ENCODE data around the gene RPL14. TPM values are rescaled to one million over a fixed set of nuclear protein-coding genes. Genes with fewer than 3 reads are reported as not detected.

Gene RPL14
- total and polyA plus RNA-seq, 2 of the 13 experiments (the other 11 are each of a cell fraction or from before 2014, with no cell fraction given): 502 to 1,291 TPM

DNA sequence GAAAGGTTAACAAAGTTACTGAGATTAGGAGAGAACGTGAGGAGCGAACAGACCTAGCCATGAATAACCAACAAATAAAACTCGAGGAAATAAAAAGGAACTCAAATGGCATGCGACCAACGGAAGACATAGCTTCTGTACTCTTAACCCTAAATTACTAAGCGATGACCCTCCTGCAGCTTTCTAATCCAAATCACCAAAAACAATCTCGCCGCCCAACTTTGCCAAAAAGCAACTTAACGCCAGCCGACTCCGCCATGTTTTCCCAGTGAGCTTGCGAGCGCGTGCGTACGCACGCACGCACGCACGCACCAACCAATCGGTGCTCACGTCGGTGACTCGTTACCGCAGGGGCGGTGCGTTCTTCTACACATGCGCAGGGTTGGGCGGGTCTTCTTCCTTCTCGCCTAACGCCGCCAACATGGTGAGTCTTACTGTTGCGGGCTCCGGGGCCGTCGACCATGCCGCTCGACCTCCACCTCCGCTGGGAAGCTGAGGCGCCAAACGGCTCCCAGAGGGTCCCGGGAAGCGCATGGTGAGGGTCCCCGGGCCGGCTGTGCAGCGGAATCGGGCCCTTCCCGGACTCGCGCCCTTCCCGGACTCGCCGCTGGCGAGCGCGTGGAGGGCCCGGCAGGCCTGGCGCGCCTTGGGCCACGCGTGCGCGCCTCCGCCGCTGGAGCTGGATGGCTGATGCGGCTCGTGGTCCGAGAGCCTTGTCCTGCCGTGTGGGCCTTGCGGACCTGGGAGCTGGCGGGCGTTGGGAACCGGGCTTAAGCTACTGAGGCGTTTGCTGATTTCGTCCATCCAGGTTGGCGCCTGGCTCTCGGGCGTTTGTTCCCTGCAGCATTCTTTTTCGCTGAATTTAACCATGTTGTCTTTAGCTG is at the start of gene RPL14 (continued):
- TF ChIP-seq GPBP1L1 (CRISPR knock-in tag; IDR thresholded peaks at IDR 0.05) (no peak), ZNF20 (CRISPR knock-in tag; IDR thresholded peaks at IDR 0.05) (no peak), JARID2 (CRISPR knock-in tag; IDR thresholded peaks at IDR 0.05; ENCODE audit: insufficient replicate concordance) (no peak), ZNF552 (CRISPR knock-in tag; IDR thresholded peaks at IDR 0.05; ENCODE audit: borderline replicate concordance) (peak; percentile 88; the same call in 1 of the 2 replicates), NCOA1 (CRISPR knock-in tag; IDR thresholded peaks at IDR 0.05) (no peak), RBM39 (IDR thresholded peaks at IDR 0.05; ENCODE audit: low read depth, low read length, poor library complexity, severe bottlenecking) (peak; percentile 89), ATAD3A (CRISPR knock-in tag; IDR thresholded peaks at IDR 0.05) (0 out of 2 replicates have a peak, but pooled peaks have one; percentile 86), SRSF4 (IDR thresholded peaks at IDR 0.05; ENCODE audit: low read depth, low read length, poor library complexity, severe bottlenecking) (no peak), SRSF1 (optimal IDR thresholded peaks at IDR 0.05; ENCODE audit: low read depth, low read length) (no peak), TAF15 (IDR thresholded peaks at IDR 0.05; ENCODE audit: low read depth, low read length, poor library complexity, severe bottlenecking) (peak; percentile 34), AHR (CRISPR knock-in tag; IDR thresholded peaks at IDR 0.05) (peak; percentile 78; the same call in 1 of the 2 replicates), ZNF124 (CRISPR knock-in tag; IDR thresholded peaks at IDR 0.05) (peak; percentile 36; the same call in 1 of the 2 replicates), GRHL1 (CRISPR knock-in tag; conservative IDR thresholded peaks at IDR 0.05) (no peak), SAP130 (CRISPR knock-in tag; IDR thresholded peaks at IDR 0.05; ENCODE audit: low read depth) (peak; percentile 93), RFX1 (IDR thresholded peaks at IDR 0.05) (no peak), SAFB2 (CRISPR knock-in tag; IDR thresholded peaks at IDR 0.05; ENCODE audit: borderline replicate concordance, low read depth) (no peak; the same call in 1 of the 2 replicates), SNAI1 (CRISPR knock-in tag; IDR thresholded peaks at IDR 0.05; ENCODE audit: borderline replicate concordance) (no peak), KDM1A (CRISPR knock-in tag; IDR thresholded peaks at IDR 0.05) (no peak), RBAK (CRISPR knock-in tag; IDR thresholded peaks at IDR 0.05) (no peak), CBFB (CRISPR knock-in tag; IDR thresholded peaks at IDR 0.05) (no peak; the same call in 1 of the 2 replicates), SMC3 (IDR thresholded peaks at IDR 0.05; ENCODE audit: low read length) (no peak), SNAPC2 (CRISPR knock-in tag; IDR thresholded peaks at IDR 0.05) (no peak), ZMAT3 (CRISPR knock-in tag; conservative IDR thresholded peaks at IDR 0.05) (peak; percentile 76; the same call in 1 of the 2 replicates)
- TF ChIP-seq, protein P1, sequence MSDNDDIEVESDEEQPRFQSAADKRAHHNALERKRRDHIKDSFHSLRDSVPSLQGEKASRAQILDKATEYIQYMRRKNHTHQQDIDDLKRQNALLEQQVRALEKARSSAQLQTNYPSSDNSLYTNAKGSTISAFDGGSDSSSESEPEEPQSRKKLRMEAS (IDR thresholded peaks at IDR 0.05): peak; percentile 95
- TF ChIP-seq, protein P2, sequence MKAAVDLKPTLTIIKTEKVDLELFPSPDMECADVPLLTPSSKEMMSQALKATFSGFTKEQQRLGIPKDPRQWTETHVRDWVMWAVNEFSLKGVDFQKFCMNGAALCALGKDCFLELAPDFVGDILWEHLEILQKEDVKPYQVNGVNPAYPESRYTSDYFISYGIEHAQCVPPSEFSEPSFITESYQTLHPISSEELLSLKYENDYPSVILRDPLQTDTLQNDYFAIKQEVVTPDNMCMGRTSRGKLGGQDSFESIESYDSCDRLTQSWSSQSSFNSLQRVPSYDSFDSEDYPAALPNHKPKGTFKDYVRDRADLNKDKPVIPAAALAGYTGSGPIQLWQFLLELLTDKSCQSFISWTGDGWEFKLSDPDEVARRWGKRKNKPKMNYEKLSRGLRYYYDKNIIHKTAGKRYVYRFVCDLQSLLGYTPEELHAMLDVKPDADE (CRISPR knock-in tag; IDR thresholded peaks at IDR 0.05): peak; percentile 77; the same call in 1 of the 2 replicates
- TF ChIP-seq, protein P3, sequence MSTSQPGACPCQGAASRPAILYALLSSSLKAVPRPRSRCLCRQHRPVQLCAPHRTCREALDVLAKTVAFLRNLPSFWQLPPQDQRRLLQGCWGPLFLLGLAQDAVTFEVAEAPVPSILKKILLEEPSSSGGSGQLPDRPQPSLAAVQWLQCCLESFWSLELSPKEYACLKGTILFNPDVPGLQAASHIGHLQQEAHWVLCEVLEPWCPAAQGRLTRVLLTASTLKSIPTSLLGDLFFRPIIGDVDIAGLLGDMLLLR (CRISPR knock-in tag; IDR thresholded peaks at IDR 0.05): peak; percentile 92
